ENCODE data around the gene OPCML. TPM values are rescaled to one million over a fixed set of nuclear protein-coding genes. Genes with fewer than 3 reads are reported as not detected.

OPCML gene
- total RNA-seq, 1 donor from 2014 or later, result 1.7 TPM

GRCh38 chr11:132648851-132649250, 883.5 kb downstream of the OPCML start:
- DNase-seq (ENCODE audit: low spot score, unreplicated experiment), result no peak
- Mint-ChIP-seq H3K36me3 (ENCODE audit: insufficient read depth) (no peaks in the 10 kb centered on the region), H3K9me3 (ENCODE audit: low read depth) (no peaks in the 10 kb centered on the region), H3K27me3 (peaks cover 48% of the 10 kb centered on the region), H3K4me1 (ENCODE audit: low read depth) (peaks cover 2% of the 10 kb centered on the region), H3K4me3 (ENCODE audit: low read depth) (no peak overlapping the region), H3K27ac (no peak overlapping the region)
- no peak for TF ChIP-seq CTCF (IDR thresholded peaks at IDR 0.05; ENCODE audit: unreplicated experiment)

GRCh38 chr11:132646890-132647289, 885.4 kb downstream of the OPCML start:
- no peak for TF ChIP-seq CTCF (IDR thresholded peaks at IDR 0.05; ENCODE audit: unreplicated experiment)
- Mint-ChIP-seq H3K27me3 (peaks cover 53% of the 10 kb centered on the region), H3K27ac (no peak overlapping the region), H3K4me3 (ENCODE audit: low read depth) (no peak overlapping the region), H3K9me3 (ENCODE audit: low read depth) (no peaks in the 10 kb centered on the region), H3K4me1 (ENCODE audit: low read depth) (peaks cover 2% of the 10 kb centered on the region), H3K36me3 (ENCODE audit: insufficient read depth) (no peaks in the 10 kb centered on the region)
- no peak for DNase-seq (ENCODE audit: low spot score, unreplicated experiment)

GRCh38 chr11:132644520-132645239, 887.6 kb downstream of the OPCML start:
- no peak for TF ChIP-seq CTCF (IDR thresholded peaks at IDR 0.05; ENCODE audit: unreplicated experiment)
- H3K36me3 Mint-ChIP-seq (ENCODE audit: insufficient read depth), result no peaks in the 10 kb centered on the region
- no peak overlapping the region for H3K4me3 Mint-ChIP-seq (ENCODE audit: low read depth)
- no peak overlapping the region for H3K27ac Mint-ChIP-seq
- peaks cover 47% of the 10 kb centered on the region for H3K27me3 Mint-ChIP-seq
- H3K9me3 Mint-ChIP-seq (ENCODE audit: low read depth), result no peaks in the 10 kb centered on the region
- DNase-seq (ENCODE audit: low spot score, unreplicated experiment), result no peak
- H3K4me1 Mint-ChIP-seq (ENCODE audit: low read depth), result peaks cover 10% of the 10 kb centered on the region

- H3K36me3 Mint-ChIP-seq (ENCODE audit: insufficient read depth), result no peaks in the 10 kb centered on the region
- H3K9me3 Mint-ChIP-seq (ENCODE audit: low read depth), result no peaks in the 10 kb centered on the region
- peaks cover 47% of the 10 kb centered on the region for H3K27me3 Mint-ChIP-seq
- H3K4me1 Mint-ChIP-seq (ENCODE audit: low read depth), result peaks cover 17% of the 10 kb centered on the region
- no peak for DNase-seq (ENCODE audit: low spot score, unreplicated experiment)
- no peak for TF ChIP-seq CTCF (IDR thresholded peaks at IDR 0.05; ENCODE audit: unreplicated experiment)
- no peak overlapping the region for H3K27ac Mint-ChIP-seq
- H3K4me3 Mint-ChIP-seq (ENCODE audit: low read depth), result no peak overlapping the region
These were observed 889.1 kb downstream of the OPCML start for GRCh38 chr11:132643239-132643638.

- DNase-seq (ENCODE audit: low spot score, unreplicated experiment), result no peak
- Mint-ChIP-seq H3K4me1 (ENCODE audit: low read depth) (peaks cover 17% of the 10 kb centered on the region), H3K36me3 (ENCODE audit: insufficient read depth) (no peaks in the 10 kb centered on the region), H3K27ac (no peak overlapping the region), H3K27me3 (peaks cover 42% of the 10 kb centered on the region), H3K9me3 (ENCODE audit: low read depth) (no peaks in the 10 kb centered on the region), H3K4me3 (ENCODE audit: low read depth) (no peak overlapping the region)
- no peak for TF ChIP-seq CTCF (IDR thresholded peaks at IDR 0.05; ENCODE audit: unreplicated experiment)
These were observed 891.3 kb downstream of the OPCML start for GRCh38 chr11:132640952-132641351.
